Trophoblast cell (in vitro differentiated cells and primary cell): ENCODE data around the gene KRTAP10-2.

Source experiments
- DNase-seq, 2 donors: peaks; one replicate each; pipeline ENCODE4 v3.0.0-alpha.2; 2016
- H2AFZ ChIP-seq: 2 replicates; pipeline ENCODE4 v1.6.1; 2013; ENCODE audit warnings: low read length, moderate library complexity, mild to moderate bottlenecking; ENCODE audit not compliant: insufficient read depth, poor library complexity
- H2AK5ac ChIP-seq: 2 replicates; pipeline ENCODE4 v1.6.1; 2013; ENCODE audit warnings: mild to moderate bottlenecking, low read length
- H2BK120ac ChIP-seq: 2 replicates; pipeline ENCODE4 v1.6.1; 2013; ENCODE audit warnings: low read length, mild to moderate bottlenecking, moderate library complexity; ENCODE audit not compliant: insufficient read depth, poor library complexity
- H2BK12ac ChIP-seq: 2 replicates; pipeline ENCODE4 v1.6.1; 2013; ENCODE audit warnings: mild to moderate bottlenecking, low read length, moderate library complexity
- H2BK5ac ChIP-seq: 2 replicates; pipeline ENCODE4 v1.6.1; 2013; ENCODE audit warnings: low read length, low read depth, moderate library complexity, mild to moderate bottlenecking; ENCODE audit not compliant: poor library complexity
- H3K14ac ChIP-seq: 2 replicates; pipeline ENCODE4 v1.6.1; 2013; ENCODE audit warnings: mild to moderate bottlenecking, low read length
- H3K18ac ChIP-seq: 2 replicates; pipeline ENCODE4 v1.6.1; 2013; ENCODE audit warnings: mild to moderate bottlenecking, low read length
- H3K23ac ChIP-seq: 2 replicates; pipeline ENCODE4 v1.6.1; 2013; ENCODE audit warnings: low read length
- H3K27ac ChIP-seq: 2 replicates; pipeline ENCODE4 v1.5.1; 2013; ENCODE audit warnings: low read depth, mild to moderate bottlenecking, inconsistent platforms, low read length, moderate library complexity
- H3K27me3 ChIP-seq: 2 replicates; pipeline ENCODE4 v1.6.1; 2013; ENCODE audit warnings: inconsistent platforms, mild to moderate bottlenecking, low read length, moderate library complexity; ENCODE audit not compliant: insufficient read depth
- H3K36me3 ChIP-seq, 2 experiments: 1 replicate in 1 of 2; 2 replicates in 1 of 2; pipeline ENCODE4 v1.6.1; 2013; ENCODE audit warnings: low read length in 2 of 2, mild to moderate bottlenecking in 2 of 2, moderate library complexity in 1 of 2; ENCODE audit not compliant: insufficient read depth in 2 of 2, control insufficient read depth in 1 of 2
- H3K4ac ChIP-seq: 2 replicates; pipeline ENCODE4 v1.6.1; 2013; ENCODE audit warnings: low read depth, mild to moderate bottlenecking, low read length, moderate library complexity
- H3K4me1 ChIP-seq, 2 experiments: 1 replicate in 1 of 2; 2 replicates in 1 of 2; pipeline ENCODE4 v1.6.1; 2013; ENCODE audit warnings: low read length in 2 of 2, mild to moderate bottlenecking in 2 of 2, moderate library complexity in 1 of 2; ENCODE audit not compliant: insufficient read depth in 2 of 2, control insufficient read depth in 1 of 2
- H3K4me2 ChIP-seq: 2 replicates; pipeline ENCODE4 v1.6.1; 2013; ENCODE audit warnings: inconsistent platforms, mild to moderate bottlenecking, low read length, moderate library complexity
- H3K4me3 ChIP-seq: 2 replicates; pipeline ENCODE4 v1.5.1; 2013; ENCODE audit warnings: mild to moderate bottlenecking, low read depth, low read length, inconsistent platforms
- H3K79me1 ChIP-seq: one replicate; pipeline ENCODE4 v1.6.1; 2013; ENCODE audit warnings: low read length
- H3K79me2 ChIP-seq: 2 replicates; pipeline ENCODE4 v1.6.1; 2013; ENCODE audit warnings: low read length, mild to moderate bottlenecking; ENCODE audit not compliant: control insufficient read depth, insufficient read depth, poor library complexity
- H3K9ac ChIP-seq: 2 replicates; pipeline ENCODE4 v1.6.1; 2013; ENCODE audit warnings: mild to moderate bottlenecking, low read length
- H3K9me3 ChIP-seq: 2 replicates; pipeline ENCODE4 v1.6.1; 2013; ENCODE audit warnings: low read depth, mild to moderate bottlenecking, control low read depth, inconsistent platforms, low read length; ENCODE audit not compliant: insufficient read depth
- H4K12ac ChIP-seq: 2 replicates; pipeline ENCODE4 v1.6.1; 2013; ENCODE audit warnings: low read depth, mild to moderate bottlenecking, low read length, moderate library complexity
- H4K8ac ChIP-seq: 2 replicates; pipeline ENCODE4 v1.6.1; 2013; ENCODE audit warnings: low read depth, mild to moderate bottlenecking, low read length, moderate library complexity
- H4K91ac ChIP-seq: one replicate; pipeline ENCODE4 v1.6.1; 2013; ENCODE audit warnings: low read depth, mild to moderate bottlenecking, low read length, moderate library complexity
- WGBS: extraction: QIAGEN DNeasy Blood & Tissue Kit; methylation state at CpG from one replicate; pipeline ENCODE4 v1.1.7; 2013; ENCODE audit warnings: missing lambda C conversion rate; ENCODE audit not compliant: insufficient read length, insufficient coverage; ENCODE audit errors: extremely low coverage; 5-methylcytosine and 5-hydroxymethylcytosine counted together

The KRTAP10-2 gene

GRCh38 chr21:44548922-44549321 lies 2.4 kb downstream of the KRTAP10-2 start:
- H3K23ac ChIP-seq: no peak overlapping the region
- peaks cover 0 to 10% of the 10 kb centered on the region in 2 experiments for H3K4me1 ChIP-seq
- no CpG with 5 or more reads among the region's 14 CpGs for WGBS

DNA sequence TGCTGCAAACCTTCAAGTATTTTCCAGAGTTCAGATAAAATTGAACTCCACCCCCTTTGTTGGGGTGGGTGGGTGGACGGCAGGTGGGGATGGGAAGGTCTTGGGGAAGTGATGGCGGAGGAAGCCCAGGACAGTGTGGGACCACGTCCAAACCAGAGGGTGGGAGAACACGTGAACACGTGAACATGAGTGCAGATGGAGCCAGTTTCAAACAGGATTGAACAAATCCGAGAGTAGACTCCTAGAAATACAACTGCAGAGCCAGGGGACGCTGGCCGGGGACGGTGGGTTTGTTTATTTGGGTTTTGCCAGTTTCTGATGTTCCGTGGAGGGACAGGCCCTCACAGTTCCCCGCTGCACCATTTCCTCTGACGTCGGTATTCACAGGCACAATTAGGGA lies 2.9 kb downstream of the KRTAP10-2 start:
- no peak for DNase-seq
- Histone ChIP-seq H3K79me2 (no peaks in the 10 kb centered on the region), H4K12ac (no peak overlapping the region), H3K36me3 (peaks cover 0 to 2% of the 10 kb centered on the region in 2 experiments), H3K9ac (no peak overlapping the region), H2AK5ac (no peak overlapping the region), H4K91ac (peak overlapping the region; percentile 50), H3K79me1 (peaks cover 11% of the 10 kb centered on the region), H3K27me3 (no peaks in the 10 kb centered on the region), H2AFZ (no peak overlapping the region), H3K4me1 (peaks cover 0 to 10% of the 10 kb centered on the region in 2 experiments), H3K4me3 (no peak overlapping the region), H3K27ac (no peak overlapping the region), H2BK12ac (peak overlapping the region; percentile 74), H2BK5ac (no peak overlapping the region), H3K9me3 (peaks cover 10% of the 10 kb centered on the region), H3K14ac (peak overlapping the region; percentile 55), H3K18ac (no peak overlapping the region), H3K4me2 (no peak overlapping the region), H4K8ac (peak overlapping the region; percentile 20), H3K4ac (no peak overlapping the region), H3K23ac (no peak overlapping the region), H2BK120ac (peak overlapping the region; percentile 52)
- WGBS: no CpG with 5 or more reads among the region's 13 CpGs

More at GRCh38 chr21:44548922-44549321, 2.4 kb downstream of the KRTAP10-2 start:
- H2BK12ac ChIP-seq: no peak overlapping the region
- H4K8ac ChIP-seq: peak overlapping the region; percentile 17
- H2AFZ ChIP-seq: no peak overlapping the region
- H3K79me1 ChIP-seq: peaks cover 11% of the 10 kb centered on the region
- H2BK5ac ChIP-seq: no peak overlapping the region
- H3K27ac ChIP-seq: no peak overlapping the region
- no peak overlapping the region for H3K4ac ChIP-seq
- peaks cover 0 to 2% of the 10 kb centered on the region in 2 experiments for H3K36me3 ChIP-seq
- H4K91ac ChIP-seq: peak overlapping the region; percentile 50
- H3K9ac ChIP-seq: no peak overlapping the region
- no peak for DNase-seq
- H3K79me2 ChIP-seq: no peaks in the 10 kb centered on the region
- H3K27me3 ChIP-seq: no peaks in the 10 kb centered on the region
- no peak overlapping the region for H3K4me2 ChIP-seq
- H2AK5ac ChIP-seq: no peak overlapping the region
- H3K9me3 ChIP-seq: peaks cover 10% of the 10 kb centered on the region
- H2BK120ac ChIP-seq: no peak overlapping the region
- no peak overlapping the region for H3K4me3 ChIP-seq
- H3K14ac ChIP-seq: no peak overlapping the region
- no peak overlapping the region for H4K12ac ChIP-seq
- H3K18ac ChIP-seq: no peak overlapping the region

- H3K23ac ChIP-seq: no peak overlapping the region
- H4K12ac ChIP-seq: no peak overlapping the region
- no peak overlapping the region for H3K4me3 ChIP-seq
- no peak overlapping the region for H2BK5ac ChIP-seq
- no CpG with 5 or more reads among the region's 5 CpGs for WGBS
- no peak for DNase-seq
- H2BK12ac ChIP-seq: peak overlapping the region; percentile 53
- no peaks in the 10 kb centered on the region for H3K27me3 ChIP-seq
- H4K91ac ChIP-seq: peak overlapping the region; percentile 28
- H3K4me1 ChIP-seq: peaks cover 0 to 10% of the 10 kb centered on the region in 2 experiments
- H3K4me2 ChIP-seq: no peak overlapping the region
- peaks cover 10% of the 10 kb centered on the region for H3K9me3 ChIP-seq
- no peak overlapping the region for H2BK120ac ChIP-seq
- peaks cover 0 to 2% of the 10 kb centered on the region in 2 experiments for H3K36me3 ChIP-seq
- no peak overlapping the region for H3K18ac ChIP-seq
- peaks cover 11% of the 10 kb centered on the region for H3K79me1 ChIP-seq
- H2AK5ac ChIP-seq: peak overlapping the region; percentile 80
- no peaks in the 10 kb centered on the region for H3K79me2 ChIP-seq
- no peak overlapping the region for H3K9ac ChIP-seq
- H2AFZ ChIP-seq: no peak overlapping the region
- peak overlapping the region; percentile 30 for H4K8ac ChIP-seq
- no peak overlapping the region for H3K4ac ChIP-seq
- H3K27ac ChIP-seq: no peak overlapping the region
- H3K14ac ChIP-seq: no peak overlapping the region
Observed at GRCh38 chr21:44547656-44548331, 3.5 kb downstream of the KRTAP10-2 start.

- WGBS: no CpG with 5 or more reads among the region's 3 CpGs
- DNase-seq: no peak
- Histone ChIP-seq H4K91ac (no peak overlapping the region), H4K12ac (no peak overlapping the region), H3K9ac (no peak overlapping the region), H3K79me1 (peaks cover 6% of the 10 kb centered on the region), H2BK12ac (no peak overlapping the region), H3K36me3 (peaks cover 0 to 2% of the 10 kb centered on the region in 2 experiments), H3K79me2 (no peaks in the 10 kb centered on the region), H3K27ac (no peak overlapping the region), H2BK120ac (no peak overlapping the region), H3K9me3 (peaks cover 8% of the 10 kb centered on the region), H3K4me1 (peaks cover 0 to 5% of the 10 kb centered on the region in 2 experiments), H3K4ac (no peak overlapping the region), H2AFZ (no peak overlapping the region), H2AK5ac (no peak overlapping the region), H4K8ac (no peak overlapping the region), H2BK5ac (no peak overlapping the region), H3K18ac (no peak overlapping the region), H3K23ac (no peak overlapping the region), H3K14ac (no peak overlapping the region), H3K4me3 (no peak overlapping the region), H3K4me2 (no peak overlapping the region), H3K27me3 (no peaks in the 10 kb centered on the region)
Observed at GRCh38 chr21:44544566-44544965, 6.7 kb downstream of the KRTAP10-2 start.
